DMS153 treated with DMSO at 0.1 percent for 48 hours (cell line): ENCODE data around the gene WIPF1.
"Not testable (repeated sequence)": the region's sequence is repeated elsewhere in the genome, so short reads cannot be mapped to it uniquely, and the experiment has no call there.

ENCODE experiments used
- DNase-seq: peaks from one replicate; lab custom pipeline; 2025; ENCODE audit not compliant: unreplicated experiment; lab: John Stamatoyannopoulos, UW

WIPF1 gene

DNA sequence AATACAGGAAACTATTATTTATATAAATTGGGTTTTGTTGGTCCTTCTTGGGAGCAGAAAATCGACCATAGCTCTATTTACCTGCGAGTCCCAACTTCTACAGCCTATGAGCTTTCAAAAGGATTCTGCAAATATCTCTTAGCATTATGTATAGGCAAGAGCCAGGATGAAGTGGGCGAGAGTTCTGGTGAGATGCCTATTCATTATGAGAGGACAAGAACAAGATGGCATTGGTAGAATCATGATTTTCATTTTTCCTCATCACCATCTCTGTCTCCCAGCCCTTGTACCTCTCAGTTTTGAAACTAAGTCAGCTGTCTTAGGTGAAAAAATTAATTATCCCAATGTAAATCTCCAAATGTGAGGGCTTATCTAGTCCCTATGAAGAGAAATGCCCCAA, 25.0 kb downstream of the WIPF1 start:
- DNase-seq: no peak

DNA sequence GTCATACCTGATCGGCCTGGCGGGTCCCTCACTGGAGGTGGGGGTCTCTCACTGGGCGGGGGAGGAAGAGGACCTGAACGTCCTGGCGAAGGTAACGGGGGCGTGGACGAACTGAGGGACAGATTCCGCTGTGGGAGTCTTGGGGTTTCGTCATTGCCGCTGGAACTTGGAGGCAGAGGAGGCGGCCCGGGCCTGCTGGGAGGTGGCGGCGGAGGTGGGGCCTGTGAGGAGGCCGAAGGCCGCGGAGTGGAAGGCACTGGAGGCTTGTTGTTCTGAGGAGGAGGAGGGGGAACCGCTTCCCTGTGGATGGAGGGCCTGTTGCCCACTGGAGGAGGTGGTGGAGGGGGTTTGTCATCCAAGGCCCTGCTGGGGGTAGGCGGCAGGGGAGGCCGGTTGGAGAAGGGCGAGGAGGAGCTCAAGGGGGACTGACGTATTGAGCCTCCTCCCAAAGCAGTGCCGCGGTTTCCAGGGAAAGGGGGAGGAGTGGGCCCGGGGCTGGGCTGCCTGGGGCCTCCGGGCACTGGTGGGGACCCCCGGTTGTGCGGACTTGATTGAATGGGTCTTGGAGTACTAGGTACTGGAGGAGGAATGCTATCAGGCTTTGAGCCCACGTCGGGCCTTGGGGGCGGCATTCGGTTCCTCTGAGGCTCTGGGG, 25.8 kb downstream of the WIPF1 start:
- DNase-seq: no peak

DNA sequence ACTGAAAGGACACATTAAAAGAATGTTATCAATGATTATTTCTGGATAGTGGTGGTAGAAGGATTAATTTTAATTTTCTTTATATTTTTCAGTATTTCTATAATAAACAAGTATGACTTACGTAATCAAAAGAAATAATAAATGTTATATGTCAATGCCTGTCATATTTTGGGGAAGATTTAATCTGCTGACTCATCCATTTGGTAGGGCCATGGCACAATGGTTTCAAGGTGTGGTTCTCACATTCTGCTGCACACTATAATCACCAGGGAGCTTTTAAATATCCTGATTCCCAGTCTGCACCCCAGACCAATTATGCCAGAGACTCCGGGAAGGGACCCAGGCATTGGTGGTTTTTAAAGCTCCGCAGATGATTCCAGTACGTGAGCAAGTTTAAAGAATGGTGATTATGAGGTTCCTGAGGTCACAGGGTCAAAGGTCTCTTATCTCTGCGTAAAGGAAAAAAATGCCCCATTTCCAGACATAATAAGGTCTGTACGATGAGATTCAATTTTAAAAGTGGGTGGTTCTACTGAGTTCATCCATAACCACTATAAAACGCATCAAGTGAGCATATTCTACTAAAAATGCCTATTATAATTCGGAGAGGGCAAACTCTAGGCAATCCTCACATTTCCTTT, 27.2 kb downstream of the WIPF1 start:
- no peak for DNase-seq

DNA sequence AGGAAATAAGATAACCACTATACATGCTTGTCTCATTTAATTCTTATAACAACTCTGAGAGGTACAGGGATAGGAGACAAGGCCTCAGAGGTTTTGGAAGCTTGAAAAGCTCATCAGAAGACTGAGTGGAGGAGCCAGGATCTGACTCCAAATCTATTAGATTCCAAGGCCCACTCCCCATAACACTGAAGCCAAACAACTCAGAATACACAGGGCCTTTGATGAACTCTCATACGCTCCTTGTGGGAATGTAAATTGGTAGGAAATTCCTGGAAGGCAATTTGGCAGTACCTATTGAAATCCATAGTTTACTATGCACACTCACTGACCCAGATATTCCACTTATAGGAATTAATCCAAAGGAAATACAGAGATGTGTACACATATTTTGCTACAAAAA, 27.9 kb downstream of the WIPF1 start:
- no peak for DNase-seq

DNA sequence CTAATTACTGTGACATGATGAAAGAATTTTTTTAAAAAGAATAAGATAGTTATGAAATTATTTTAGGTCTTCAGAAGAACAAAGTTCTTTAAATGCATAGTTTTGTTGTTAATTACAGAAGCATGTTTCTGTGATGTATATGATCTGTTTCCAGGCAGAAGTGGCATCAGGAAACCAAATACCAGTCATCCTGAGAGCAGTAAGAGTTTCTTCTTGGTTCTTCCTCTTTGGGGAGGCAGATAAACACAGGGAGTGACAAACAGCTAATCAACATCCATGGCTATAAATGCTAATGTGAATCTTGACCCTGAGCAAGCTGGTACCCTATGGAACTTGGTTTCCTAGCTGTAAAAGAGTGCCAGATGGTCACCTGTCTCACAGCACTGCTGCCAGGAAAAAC, 29.2 kb downstream of the WIPF1 start:
- no peak for DNase-seq

DNA sequence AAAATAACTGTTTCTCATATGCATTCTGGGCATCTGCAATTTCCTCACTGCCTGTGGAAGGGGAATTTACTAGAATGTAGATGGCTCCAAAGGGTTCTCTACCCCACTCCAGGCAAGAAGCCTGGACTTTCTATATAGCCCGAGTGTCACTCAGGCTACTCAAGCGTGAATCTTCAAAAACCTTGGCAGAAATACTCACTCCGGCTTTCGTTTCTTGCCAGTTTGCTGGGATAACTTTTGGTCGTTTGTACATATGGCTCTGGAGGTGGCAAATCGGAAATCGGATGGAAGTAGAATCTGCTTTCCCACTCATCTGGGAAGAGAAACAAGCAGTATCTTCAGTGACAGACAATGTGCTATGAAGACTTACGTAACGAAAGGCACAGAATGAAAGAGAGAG, 30.7 kb downstream of the WIPF1 start:
- no peak for DNase-seq

DNA sequence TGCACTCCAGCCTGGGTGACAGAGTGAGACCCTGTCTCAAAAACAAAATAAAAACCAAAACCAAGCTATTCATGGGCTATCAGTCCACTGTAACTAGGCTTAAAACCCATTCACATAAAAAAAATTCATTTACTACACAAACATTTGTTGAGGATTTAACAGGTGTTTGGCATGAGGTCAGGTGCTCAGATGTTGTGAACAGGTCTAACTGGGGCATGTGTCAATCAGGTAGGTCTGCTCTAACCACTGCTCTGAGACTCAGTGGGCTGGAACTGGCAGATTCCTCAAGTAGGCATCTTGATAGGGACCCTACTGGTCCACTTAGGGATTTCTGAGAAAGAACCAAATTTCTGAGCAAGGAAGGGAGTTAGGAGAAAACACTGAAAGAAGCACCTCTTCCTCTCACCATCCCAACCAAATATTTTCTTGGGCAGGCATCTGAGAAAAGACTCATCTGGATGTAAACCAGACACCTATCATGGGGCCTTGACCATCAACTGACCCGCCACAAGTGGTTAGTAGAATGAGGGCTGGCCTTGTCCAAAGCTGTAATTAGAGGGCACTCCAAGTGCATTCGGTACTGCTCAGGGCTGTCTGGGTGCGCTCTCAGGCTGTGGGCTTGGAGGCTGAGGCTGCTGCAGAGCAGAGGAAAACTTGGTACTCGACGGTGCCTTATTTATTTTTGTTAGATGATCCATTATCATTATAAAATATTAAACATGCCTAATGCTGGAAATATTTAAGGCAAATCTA, 33.9 kb downstream of the WIPF1 start:
- no peak for DNase-seq

DNA sequence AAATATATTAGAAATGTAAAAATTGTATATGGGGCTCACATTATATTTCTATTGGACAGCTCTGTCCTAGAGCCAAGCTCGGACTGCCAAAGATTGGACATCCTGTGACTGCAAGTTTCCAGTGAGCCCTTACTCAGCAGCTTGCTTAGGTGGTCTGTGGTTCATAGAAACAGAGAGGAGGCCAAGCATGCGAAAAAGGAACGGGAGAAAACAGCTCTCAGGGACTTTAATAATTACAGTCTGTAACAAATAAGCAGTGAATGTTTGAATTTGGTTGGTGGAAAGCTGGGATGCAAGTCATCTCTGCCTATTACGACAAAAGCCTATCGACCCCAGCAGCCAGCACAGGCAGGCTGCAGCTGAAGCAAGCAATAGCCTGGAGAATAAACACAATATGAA, 35.6 kb downstream of the WIPF1 start:
- DNase-seq: no peak

DNA sequence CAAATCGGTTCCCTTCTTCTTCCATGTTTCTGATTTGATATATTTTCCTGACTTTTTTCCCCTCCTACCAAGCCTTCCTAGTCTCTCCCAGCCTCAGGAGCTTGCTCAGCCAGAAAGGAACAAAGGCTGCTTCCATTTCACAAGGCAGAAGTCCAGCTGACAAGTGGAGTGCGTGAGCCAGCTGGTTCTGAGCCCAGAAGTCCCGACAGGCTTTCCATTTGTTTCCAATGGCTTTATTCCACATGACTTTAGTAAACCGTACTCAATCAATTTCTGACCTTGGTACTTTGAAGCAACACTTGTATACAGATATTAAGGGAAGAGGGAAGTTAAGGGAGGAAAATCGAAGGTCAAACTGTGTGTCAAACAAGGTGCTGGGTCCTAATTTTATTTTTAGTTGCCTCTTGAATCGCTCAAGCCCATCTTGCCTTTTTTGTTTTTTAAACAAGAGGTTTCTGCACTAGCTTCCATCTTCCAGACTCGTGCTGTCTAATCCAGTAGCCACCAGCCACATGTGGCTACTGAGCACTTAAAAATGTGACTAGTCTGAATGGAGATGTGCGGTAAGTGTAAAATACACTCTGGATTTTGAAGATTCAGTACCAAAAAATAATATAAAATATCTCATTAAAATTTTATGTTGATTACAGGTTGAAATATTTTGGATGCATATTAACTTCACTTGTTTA, 36.2 kb downstream of the WIPF1 start:
- no peak for DNase-seq

DNA sequence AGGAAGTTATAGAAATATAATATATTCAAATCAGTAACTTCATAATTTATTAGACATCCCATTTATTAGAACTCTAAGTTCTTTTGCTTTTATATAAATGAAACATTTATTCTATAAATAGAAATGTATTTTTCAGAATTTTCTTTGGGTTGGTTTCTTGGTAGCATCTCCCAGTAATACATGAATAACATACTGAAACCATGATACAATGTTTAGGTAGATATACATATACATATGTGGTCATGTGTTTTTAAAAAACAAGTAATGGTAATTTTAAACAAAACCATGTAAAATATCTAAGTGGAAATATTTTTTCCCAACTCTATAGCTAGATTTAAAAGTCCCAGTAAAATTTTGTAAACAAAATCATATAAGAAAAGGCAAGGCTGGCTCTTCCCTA, 36.9 kb downstream of the WIPF1 start:
- DNase-seq: no peak

DNA sequence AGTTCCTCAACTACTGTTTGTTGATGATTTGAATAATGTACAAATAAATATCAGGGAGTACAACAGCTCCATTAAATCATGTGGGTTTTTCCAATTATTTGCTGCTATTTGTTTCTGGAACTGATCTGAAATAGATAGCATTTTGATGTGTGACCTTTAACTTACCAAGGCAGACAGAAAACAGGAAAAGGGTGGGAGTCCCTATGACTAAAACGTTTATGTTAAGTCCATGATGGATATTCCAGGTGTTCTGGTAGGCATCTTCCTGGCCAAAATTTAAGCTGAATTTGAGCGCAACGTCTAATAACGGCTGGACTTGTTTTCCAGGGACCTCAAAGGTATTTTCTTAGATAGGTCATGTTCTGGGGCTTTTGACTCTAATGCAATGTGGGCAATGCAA, 41.6 kb downstream of the WIPF1 start:
- no peak for DNase-seq

DNA sequence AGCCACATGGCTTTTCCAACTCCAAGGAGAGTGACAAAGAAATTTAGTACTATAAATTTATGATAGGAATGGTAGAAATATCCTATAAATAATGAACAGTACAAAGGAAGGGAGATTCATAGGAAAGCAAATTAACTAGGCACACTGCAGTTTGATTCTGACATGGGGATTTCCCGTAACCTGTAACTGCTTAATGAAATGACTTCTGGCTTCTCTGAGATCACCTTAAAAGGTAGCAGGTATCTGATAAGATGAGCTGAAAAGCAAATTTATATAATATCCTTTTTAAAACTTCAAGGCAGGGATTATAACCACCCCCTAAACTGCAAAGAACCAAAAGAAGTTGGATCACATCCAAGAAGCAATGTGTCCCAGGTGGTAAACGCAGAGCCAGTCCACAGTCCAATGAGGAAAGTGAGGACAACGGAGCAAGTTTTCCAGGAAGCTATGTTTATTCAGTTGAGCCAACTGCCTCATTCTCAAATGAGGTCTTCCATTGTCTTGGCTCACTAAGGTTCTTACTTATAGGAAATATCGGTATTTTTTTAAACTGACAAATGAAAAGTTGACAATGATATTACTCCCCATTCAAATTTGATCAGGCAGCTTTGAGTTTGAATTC, 43.0 kb downstream of the WIPF1 start:
- no peak for DNase-seq

DNA sequence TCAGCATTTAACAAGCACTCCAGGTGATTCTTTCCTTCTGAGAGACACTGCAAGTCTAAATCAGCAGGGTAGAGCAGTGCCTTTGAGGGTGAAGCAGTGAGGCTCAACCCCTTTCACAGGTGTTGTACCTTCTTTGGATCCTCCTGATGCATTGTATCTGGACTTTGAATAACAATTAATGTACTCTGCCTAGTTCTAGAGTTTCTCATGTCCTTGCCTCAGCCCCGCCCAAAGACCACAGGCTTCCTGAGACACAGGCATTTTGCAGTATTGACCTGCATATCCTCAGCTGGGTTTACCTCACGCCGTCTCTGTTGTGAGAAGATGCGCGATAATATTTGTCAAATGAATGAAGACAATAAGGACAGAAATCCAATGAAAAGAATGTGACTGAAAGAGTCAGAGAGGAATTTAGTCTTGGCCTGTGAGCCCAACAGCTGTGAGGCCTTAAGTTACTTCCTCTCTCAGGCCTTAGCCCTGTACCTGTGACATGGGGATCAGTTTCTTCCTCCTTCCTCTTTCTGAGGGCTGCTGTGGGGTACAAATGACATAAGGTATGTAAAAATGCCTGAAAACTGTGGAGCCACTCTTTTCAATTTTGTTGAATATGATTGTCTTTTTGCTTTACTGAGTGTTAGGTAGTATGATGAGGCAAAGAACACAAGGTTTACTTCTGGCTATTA, 43.7 kb downstream of the WIPF1 start:
- no peak for DNase-seq

DNA sequence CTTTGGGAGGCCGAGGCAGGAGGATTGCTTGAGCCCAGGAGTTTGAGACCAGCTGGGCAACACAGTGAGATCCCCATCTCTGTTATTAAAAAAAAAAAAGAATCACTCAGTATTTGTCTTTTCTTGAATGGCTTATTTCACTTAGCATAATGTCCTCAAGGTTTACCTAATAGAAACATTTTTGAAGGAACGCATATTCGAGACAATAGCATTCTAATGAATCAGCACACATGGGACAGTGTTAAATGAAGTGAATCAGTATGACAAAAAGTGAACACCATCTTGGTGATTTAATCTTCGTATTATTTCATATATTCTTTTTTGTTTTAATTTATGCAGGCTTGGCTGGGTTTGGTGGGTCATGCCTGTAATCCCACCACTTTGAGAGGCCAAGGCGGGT, 44.7 kb downstream of the WIPF1 start:
- no peak for DNase-seq

DNA sequence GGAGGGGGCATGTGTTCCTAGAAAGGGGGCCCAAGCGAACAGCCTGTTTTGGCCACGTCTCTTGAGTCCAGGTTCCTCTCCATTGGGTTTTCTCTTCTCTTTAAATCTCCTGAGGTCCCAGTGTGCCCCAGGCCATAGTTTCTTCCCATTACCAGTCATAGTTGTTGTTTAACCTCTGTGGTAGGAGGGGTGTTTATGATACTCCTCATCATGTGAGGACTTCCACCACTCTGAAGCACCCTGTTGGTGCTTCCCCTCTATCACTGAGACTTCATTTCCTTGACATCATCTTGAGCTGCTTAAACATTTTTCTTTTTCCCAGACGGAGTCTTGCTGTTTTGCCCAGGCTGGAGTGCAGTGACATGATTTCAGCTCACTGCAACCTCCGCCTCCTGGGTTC, 45.9 kb downstream of the WIPF1 start:
- no peak for DNase-seq

DNA sequence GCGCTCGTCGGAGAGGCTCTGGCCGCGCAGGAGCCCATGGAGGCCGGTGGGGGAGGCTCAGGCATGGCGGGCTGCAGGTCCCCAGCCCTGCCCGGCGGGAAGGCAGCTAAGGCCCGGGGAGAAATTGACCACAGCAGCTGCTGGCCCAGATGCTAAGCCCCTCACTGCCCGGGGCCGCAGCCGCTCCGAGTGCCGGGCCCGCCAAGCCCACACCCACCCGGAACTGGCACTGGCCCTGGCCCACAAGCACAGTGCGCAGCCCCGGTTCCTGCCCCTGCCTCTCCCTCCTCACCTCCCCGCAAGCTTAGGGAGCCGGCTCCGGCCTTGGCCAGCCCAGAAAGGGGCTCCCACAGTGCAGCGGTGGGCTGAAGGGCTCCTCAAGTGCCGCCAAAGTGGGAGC, 49.0 kb downstream of the WIPF1 start:
- not testable (repeated sequence) for DNase-seq

DNA sequence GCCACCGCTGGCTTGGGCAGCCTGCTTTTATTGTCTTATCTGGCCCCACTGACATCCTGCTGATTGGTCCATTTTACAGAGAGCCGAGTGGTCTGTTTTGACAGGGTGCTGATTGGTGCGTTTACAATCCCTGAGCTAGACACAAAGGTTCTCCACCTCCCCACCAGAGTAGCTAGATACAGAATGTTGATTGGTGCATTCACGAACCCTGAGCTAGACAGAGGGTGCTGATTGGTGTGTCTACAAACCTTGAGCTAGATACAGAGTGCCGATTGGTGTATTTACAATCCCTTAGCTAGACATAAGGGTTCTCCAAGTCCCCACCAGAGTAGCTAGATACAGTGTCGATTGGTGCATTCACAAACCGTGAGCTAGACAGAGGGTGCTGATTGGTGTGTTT, 49.6 kb downstream of the WIPF1 start:
- DNase-seq: not testable (repeated sequence)

DNA sequence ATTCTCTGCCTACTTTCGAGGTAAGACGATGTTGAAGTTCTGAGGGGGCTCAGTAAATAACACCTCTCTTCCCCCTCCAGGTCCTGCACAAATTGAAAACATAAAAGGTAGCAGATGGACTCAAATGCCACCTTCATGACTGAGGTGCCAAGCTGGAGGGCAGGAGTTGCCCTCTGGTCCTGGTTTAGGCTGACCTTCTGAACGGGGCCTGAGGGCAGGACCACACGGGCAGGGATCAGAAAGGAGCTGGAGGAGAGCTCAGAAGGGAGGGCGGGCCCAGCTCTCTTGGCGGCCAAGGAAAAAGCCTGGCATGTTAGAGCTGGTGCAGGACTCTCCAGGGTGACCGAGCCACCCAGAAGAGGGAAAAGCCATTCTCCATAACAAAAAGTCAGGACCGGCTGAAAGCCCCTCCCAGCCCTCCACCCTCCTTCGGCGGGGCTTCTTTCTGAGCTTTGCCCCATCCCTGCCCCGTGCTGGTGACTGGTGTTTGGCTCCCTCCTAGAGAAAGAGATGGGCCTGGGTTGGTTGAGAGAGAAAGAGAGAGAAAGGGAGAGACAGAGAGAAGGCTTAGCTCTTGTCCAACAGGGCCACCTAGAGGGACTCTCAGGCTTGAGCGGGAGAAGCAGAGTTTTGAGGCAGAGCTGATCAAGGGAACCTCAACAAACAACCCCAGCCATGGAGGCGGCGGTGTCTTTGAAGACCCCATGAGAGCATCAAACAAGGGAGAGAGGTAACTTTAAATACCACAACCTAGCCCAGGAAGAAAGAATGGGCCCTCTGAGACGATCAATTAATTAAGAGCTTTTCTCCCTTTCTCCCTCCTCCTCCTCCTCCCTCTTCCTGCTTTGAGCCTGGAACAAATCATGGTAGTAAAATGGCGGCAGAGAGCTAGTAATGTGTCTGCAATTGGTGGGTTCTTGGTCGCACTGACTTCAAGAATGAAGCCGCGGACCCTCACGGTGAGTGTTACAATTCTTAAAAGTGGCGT, 50.8 kb downstream of the WIPF1 start:
- peak; percentile 13 for DNase-seq

DNA sequence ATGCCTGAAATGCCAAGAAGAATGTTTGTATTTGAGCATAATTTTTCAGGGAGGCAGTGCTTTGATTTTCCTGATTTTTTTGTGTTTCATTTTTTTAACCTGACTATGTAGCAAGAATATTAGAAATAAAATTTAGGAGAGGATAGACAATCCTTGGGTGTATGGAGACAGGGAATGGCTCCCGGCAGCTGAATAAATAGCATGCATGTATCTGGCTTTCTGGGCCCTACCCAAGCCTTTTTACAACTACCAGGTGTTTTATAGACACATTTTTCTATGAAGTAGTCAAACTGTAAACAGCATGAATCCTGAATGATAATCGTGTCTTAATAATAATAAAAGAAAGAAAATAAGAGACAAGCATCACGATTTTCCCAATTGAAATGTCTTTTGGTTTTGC, 52.4 kb downstream of the WIPF1 start:
- no peak for DNase-seq

DNA sequence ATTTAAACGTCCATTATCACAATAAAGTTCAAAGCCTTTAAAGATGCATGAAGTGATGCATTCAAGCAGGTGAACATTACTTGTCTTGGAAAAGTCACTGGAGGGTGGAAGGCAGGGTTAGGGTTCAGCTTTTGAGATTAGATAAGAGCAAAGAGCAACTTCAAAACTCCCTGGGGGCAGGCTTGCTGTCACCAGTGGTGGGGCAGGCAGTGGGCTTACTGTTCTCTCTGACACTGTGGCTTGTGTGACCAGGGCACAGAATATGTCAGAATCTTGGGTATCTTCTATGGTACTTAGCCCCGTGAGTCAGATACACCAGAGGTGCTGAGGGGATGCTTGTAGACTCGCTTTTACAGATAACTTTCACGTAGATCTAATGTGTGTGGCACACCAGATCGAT, 52.8 kb downstream of the WIPF1 start:
- no peak for DNase-seq
